Coronary artery (tissue), 2 donors: ENCODE results near the gene LAMA3.
A peak's percentile ranks its signal among the peaks of the same experiment; 100 is the strongest.

Experiments used
- DNase-seq: peaks from one replicate; pipeline ENCODE4 v3.0.0-alpha.2; 2017; ENCODE audit warnings: low spot score
- H3K27ac ChIP-seq, 2 donors: fragments of 200-600 bp; sonication (generic); one replicate each; pipeline ENCODE4 v1.5.1; 2016 to 2019
- H3K4me3 ChIP-seq: fragments of 200-600 bp; sonication (generic); 2 replicates; pipeline ENCODE4 v1.5.1; 2016; ENCODE audit warnings: mild to moderate bottlenecking, moderate library complexity
- CTCF ChIP-seq: fragments of 200-600 bp; sonication (generic); IDR thresholded peaks from one replicate; pipeline ENCODE4 v1.5.1; 2019; ENCODE audit warnings: antibody characterized with exemption

The LAMA3 gene

GRCh38 chr18:23903971-23904370 lies 214.7 kb downstream of the LAMA3 start:
- Histone ChIP-seq H3K4me3 (no peak overlapping the region), H3K27ac (no peak overlapping the region)
- TF ChIP-seq CTCF = no peak
- no peak for DNase-seq

- no peak for DNase-seq
- no peak overlapping the region for H3K4me3 ChIP-seq
- TF ChIP-seq CTCF = no peak
- no peak overlapping the region for H3K27ac ChIP-seq
Observed at GRCh38 chr18:23906658-23907057, 217.4 kb downstream of the LAMA3 start.

GRCh38 chr18:23908827-23909226 lies 219.6 kb downstream of the LAMA3 start:
- DNase-seq = no peak
- H3K4me3 ChIP-seq = no peak overlapping the region
- no peak overlapping the region for H3K27ac ChIP-seq
- TF ChIP-seq CTCF = no peak

GRCh38 chr18:23910032-23910431 lies 220.8 kb downstream of the LAMA3 start:
- H3K27ac ChIP-seq = no peak overlapping the region
- DNase-seq = no peak
- TF ChIP-seq CTCF = no peak

GRCh38 chr18:23912356-23912755 lies 223.1 kb downstream of the LAMA3 start:
- no peak overlapping the region for H3K27ac ChIP-seq
- DNase-seq = no peak
- TF ChIP-seq CTCF = no peak
- H3K4me3 ChIP-seq = no peak overlapping the region

More at GRCh38 chr18:23910032-23910431, 220.8 kb downstream of the LAMA3 start:
- no peak overlapping the region for H3K4me3 ChIP-seq

- TF ChIP-seq CTCF = no peak
- Histone ChIP-seq H3K4me3 (no peak overlapping the region), H3K27ac (no peak overlapping the region)
- DNase-seq = no peak
Observed at GRCh38 chr18:23916338-23916737, 227.1 kb downstream of the LAMA3 start.

- Histone ChIP-seq H3K27ac (no peak overlapping the region), H3K4me3 (no peak overlapping the region)
- no peak for DNase-seq
- TF ChIP-seq CTCF = peak; percentile 63
Observed at GRCh38 chr18:23918395-23919032, 229.3 kb downstream of the LAMA3 start.
